ENCODE results near the gene PLCB3. TPM values are rescaled to one million over a fixed set of nuclear protein-coding genes. Genes with fewer than 3 reads are reported as not detected.
A peak's percentile ranks its signal among the peaks of the same experiment; 100 is the strongest.

Gene PLCB3
- total RNA-seq, 4 donors from 2014 or later = 14.7 to 26.5 (median 19.7) TPM

DNA sequence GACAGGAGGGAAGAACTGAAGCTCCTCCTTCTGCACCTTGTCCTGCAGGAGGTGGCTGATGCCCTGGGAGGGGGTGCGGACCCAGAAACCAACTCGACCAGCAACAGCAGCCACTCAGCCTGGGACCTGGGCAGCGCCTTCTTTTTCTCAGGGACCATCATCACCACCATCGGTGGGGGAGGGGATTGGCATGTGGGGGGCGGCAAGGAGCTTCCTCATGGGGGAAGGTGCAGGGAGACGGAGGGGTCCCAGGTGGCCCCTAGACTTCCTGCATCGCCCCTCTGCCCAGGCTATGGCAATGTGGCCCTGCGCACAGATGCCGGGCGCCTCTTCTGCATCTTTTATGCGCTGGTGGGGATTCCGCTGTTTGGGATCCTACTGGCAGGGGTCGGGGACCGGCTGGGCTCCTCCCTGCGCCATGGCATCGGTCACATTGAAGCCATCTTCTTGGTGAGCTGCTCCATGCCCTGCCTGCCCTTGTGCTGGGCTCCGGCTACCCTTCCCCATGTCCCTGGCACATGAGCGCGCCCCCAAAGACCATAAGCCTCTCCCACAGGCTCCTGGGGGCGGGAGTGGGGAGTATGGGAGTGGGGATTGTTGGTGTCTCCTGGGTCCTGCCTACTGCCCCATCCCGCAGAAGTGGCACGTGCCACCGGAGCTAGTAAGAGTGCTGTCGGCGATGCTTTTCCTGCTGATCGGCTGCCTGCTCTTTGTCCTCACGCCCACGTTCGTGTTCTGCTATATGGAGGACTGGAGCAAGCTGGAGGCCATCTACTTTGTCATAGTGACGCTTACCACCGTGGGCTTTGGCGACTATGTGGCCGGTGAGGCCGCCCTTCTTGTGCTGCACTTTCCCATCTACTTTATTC lies 45.7 kb downstream of the PLCB3 start:
- no peak for DNase-seq (ENCODE audit: low spot score)
- TF ChIP-seq CTCF (IDR thresholded peaks at IDR 0.05) = no peak
- no peak for ATAC-seq (ENCODE audit: low FRiP score)

DNA sequence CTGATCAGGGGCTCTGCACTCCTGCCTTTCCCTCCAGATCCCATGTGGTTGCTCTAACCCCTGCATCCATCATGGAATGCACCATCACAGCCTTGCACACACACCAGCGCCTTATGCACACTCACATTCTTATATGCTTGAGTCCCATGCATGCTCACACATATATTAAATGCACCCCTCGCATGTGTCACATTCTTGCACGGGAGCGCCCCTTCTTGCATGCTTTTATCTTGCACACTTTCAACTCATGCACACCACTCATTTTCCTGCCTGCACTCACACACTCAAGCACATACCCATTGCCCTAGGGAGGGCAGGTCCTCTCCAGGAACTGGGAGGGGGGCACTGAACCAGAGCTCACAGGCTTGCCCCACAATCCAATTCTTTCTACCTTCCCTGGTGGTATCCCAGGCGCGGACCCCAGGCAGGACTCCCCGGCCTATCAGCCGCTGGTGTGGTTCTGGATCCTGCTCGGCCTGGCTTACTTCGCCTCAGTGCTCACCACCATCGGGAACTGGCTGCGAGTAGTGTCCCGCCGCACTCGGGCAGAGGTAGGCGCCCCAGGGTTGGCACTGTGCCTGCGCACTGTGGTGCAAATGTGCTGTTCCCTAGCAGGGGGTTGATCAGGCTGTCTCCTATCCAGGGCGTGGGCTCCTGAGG lies 46.5 kb downstream of the PLCB3 start:
- DNase-seq (ENCODE audit: low spot score) (no peak), ATAC-seq (ENCODE audit: low FRiP score) (no peak)
- TF ChIP-seq CTCF (IDR thresholded peaks at IDR 0.05) = no peak

DNA sequence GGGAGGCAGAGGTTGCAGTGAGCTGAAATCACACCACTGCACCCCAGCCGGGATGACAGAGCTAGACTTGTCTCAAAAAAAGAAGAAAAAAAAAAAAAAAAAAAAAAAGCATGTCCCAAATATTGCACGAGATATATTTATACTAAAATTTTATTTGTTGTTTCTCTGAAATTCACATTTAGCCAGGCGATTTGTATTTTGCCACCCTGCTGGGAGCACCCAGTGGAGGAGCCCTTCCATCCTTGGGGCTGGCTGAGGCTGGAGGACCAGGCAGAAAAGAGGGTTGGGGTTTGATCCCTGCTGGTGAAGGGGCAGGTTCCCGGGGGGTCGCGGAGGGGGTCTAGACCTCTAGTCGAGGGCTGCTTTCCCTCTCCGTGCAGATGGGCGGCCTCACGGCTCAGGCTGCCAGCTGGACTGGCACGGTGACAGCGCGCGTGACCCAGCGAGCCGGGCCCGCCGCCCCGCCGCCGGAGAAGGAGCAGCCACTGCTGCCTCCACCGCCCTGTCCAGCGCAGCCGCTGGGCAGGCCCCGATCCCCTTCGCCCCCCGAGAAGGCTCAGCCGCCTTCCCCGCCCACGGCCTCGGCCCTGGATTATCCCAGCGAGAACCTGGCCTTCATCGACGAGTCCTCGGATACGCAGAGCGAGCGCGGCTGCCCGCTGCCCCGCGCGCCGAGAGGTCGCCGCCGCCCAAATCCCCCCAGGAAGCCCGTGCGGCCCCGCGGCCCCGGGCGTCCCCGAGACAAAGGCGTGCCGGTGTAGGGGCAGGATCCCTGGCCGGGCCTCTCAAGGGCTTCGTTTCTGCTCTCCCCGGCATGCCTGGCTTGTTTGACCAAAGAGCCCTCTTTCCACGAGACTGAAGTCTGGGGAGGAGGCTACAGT lies 47.9 kb downstream of the PLCB3 start:
- no peak for TF ChIP-seq CTCF (IDR thresholded peaks at IDR 0.05)
- DNase-seq (ENCODE audit: low spot score) = no peak
- peak; percentile 11 for ATAC-seq (ENCODE audit: low FRiP score)

GRCh38 chr11:64299847-64300648 lies 48.7 kb downstream of the PLCB3 start, which contains the start of gene CATSPERZ:
CATSPERZ (plus strand) TSS chr11:64300358; CDS start chr11:64300411, 53 bp downstream.
- DNase-seq (ENCODE audit: low spot score) (no peak), ATAC-seq (ENCODE audit: low FRiP score) (no peak)

DNA sequence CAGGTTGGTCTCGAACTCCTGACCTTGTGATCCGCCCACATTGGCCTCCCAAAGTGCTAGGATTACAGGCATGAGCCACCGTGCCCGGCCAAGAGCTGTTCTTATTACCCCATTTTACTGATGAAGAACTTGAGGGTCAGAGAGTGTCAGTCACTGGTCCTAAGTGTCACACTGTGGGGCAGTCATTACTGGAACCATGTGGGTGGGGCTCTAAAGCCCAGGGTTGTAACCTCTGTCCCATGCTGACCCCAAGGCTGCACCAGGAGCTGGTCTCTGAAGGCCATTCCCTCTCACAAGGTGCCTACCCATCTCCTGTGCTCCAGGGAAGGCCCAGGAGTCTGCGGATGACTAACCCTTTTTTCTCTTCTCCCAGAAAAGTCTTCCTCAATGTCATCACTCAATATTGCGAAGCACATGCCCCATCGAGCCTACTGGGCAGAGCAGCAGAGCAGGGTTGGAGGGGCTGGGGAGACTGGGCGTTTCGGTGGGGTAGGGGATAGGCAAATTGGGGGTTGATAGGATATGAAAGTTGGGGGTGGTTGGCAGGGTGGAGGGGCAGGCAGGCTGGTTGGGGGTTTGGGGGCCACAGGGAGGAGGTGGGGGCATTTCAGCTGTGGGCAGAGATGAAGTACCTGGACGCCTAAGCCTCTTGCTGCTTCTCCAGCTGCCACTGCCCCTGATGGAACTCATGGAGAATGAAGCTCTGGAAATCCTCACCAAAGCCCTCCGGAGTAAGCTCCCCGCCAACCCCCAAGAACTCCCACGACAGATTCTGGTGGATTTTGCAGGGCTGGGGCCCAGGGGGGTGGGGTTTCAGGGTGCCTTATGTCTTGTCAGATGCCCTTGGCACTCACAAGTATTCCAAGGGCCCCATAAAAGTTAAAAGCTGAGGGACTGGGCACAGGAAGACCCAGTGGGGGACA lies 52.0 kb downstream of the PLCB3 start:
- ATAC-seq (ENCODE audit: low FRiP score) = no peak
- TF ChIP-seq CTCF (IDR thresholded peaks at IDR 0.05) = no peak
- no peak for DNase-seq (ENCODE audit: low spot score)

More at GRCh38 chr11:64299847-64300648, 48.7 kb downstream of the PLCB3 start, which contains the start of gene CATSPERZ:
- TF ChIP-seq CTCF (IDR thresholded peaks at IDR 0.05) = no peak

All from omental fat pad (tissue), 4 donors.